GM15510 (cell line): ENCODE measurements around the gene CYCS.

ENCODE experiments used
- POLR2A ChIP-seq: IDR thresholded peaks from 3 replicates; pipeline ENCODE4 v1.6.1; 2011; ENCODE audit warnings: borderline replicate concordance; ENCODE audit not compliant: insufficient read length; ENCODE audit errors: extremely low read depth

Gene CYCS

DNA sequence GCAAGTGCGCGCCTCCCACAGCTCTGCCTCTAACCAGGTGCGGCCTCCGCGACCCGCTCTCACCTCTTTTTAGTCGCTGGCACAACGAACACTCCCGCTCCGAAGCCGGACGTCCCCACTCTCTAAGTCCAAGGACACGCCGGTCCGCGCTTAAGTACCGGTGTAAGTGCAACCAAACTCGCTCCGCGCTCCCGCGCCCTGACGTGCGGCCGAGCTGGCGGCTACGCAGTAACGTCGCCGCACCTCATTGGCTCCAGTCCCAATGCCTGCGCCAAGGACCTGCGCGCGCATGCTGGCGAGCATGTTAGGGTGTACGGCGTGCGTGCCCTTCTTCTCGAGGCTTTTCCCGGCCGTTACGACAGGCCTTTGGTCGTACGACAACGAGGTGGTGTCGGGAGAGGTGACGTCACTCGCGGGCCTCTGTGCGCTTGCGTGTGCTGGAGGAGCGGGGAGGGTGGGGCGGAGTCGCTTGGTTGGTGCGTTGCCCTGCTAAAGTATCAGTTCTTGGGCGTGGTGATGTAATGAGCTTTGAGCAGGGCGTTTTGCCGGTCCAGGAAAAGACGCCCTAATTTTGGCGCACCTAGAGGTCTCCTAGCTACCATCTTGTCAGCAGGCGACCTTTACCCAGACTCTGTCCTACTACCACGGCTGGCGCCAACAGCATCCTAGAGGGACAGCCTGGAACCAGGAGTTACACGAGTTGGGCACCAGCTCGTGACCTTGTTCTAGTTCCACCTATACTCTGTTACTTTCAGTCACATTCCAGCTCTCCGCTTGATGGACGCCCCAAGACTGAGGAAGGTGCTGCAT is at the start of gene CYCS:
Gene CYCS, minus strand, starts transcription at position 124 of the 810 bp plus-strand sequence. CDS start 1,141 bp downstream, outside the sequence.
- TF ChIP-seq POLR2A: peak; percentile 99

DNA sequence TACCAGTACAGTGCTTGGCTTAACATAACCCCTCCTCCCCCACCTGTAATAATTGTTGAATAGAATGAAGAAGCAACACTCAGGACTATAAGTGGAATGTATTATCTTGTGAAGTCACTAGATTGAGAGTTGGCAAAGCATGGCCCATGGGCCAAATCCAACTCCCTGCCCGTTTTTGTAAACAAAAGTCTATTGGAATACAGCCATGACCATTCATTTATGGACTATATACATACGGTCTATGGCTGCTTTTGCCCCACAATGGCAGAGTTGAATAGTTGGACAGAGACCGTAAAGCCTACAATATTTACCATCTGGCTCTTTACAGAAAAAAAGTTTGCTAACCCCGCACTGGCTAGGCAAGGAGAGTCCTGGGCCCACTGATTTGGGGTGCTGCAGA is 48.1 kb upstream of the CYCS start:
- TF ChIP-seq POLR2A: no peak

- TF ChIP-seq POLR2A: no peak
Observed at GRCh38 chr7:25171516-25171915, 46.5 kb upstream of the CYCS start.

- no peak for TF ChIP-seq POLR2A
Observed at GRCh38 chr7:25171071-25171470, 46.0 kb upstream of the CYCS start.

DNA sequence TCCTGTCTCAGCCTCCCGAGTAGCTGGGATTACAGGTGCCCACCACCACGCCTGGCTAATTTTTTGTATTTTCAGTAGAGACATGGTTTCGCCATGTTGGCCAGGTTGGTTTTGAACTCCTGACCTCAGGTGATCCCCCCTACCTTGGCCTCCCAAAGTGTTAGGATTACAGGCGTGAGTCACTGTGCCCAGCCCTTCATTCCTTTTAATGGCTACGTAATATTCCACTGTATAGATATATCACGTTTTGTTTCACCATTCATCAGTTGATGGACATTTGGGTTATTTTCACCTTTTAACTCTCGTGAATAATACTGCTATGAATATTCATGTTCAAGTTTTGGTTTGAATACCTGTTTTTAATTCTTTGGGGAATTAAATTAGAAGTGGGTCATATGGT is 44.6 kb upstream of the CYCS start:
- TF ChIP-seq POLR2A: no peak

- no peak for TF ChIP-seq POLR2A
Observed at GRCh38 chr7:25168145-25168544, 43.1 kb upstream of the CYCS start.

DNA sequence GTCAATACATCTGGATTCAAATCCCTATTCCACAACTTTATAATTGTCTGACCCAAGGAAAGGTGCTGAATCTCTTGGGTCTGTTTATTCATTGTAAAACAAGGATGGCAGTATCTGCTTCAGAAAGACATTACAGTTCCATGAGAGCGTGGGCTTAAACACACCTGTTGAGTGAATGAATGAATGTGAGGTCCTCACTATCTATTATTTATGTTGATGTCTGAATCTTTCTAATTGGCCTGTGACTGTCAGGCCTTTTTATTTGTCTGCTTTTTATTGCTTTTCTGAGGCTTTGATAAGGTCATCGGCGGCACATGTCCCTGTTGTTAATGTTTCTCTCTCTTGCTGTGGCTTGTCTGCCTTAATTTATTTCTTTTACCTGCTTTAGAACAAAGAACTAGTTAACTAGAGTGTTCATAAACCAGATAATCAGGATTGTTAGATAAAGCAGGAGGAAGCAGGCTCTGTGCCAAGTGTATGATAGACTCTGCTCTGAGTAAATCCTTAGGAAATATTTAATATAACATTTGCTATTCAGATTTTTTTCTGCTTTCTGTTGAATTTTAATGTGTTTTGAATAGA is 42.3 kb upstream of the CYCS start:
- no peak for TF ChIP-seq POLR2A

DNA sequence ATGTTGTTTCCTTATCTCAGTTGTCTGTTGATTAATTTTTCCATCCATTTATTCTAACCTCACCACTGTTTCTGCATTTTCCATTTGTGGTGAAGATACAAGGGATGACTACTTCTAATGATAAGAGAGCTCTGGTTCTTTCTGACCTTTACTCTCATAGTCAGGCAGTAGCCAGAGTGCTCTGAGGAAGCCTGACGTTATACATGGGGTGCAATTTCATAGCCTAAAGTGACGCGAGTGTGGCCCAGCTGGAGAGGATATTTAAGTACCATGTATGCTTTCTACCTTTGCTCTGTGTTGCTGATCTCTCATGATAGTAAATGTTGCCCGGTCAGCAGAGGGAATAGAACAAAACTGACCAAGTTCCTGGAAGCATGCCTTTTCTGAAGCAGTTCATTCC is 33.9 kb upstream of the CYCS start:
- no peak for TF ChIP-seq POLR2A

DNA sequence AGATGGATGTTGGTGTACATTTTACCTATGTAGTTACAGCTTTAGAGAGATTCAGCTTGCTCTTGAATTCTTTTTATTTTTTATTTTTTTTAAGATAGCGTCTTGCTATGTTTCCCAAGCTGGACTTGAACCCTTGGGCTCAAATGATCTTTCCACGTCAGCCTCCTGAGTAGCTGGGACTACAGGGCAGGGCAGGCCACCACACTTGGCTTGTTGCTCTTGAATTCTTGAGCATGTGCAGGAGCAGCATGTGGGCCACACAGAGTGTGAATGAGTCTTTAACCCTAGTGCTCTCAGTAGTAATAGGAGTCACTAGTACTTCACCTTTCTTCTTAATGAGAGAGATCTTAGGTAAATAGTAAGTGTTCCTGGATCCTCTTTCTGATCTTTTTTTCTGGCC is 26.7 kb upstream of the CYCS start:
- no peak for TF ChIP-seq POLR2A

DNA sequence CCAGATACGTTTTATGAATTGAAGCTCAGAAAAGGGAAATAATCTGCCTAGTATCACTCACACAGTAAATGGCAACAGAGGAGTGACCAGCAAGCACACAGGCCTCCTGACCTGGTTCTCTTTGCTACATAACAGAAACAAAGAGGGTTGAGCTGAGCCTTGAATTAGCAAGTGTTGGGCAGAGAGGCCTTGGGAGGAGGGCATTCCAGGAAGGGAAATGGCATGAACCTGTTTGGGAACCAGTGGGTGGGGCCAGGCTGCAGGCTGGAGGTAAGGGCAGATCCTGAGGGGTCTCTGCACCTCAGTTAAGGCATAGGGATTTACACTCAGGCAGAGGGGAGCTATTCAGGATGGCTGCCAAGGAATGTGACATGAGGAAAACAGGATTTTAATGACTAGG is 24.8 kb upstream of the CYCS start:
- TF ChIP-seq POLR2A: no peak

GRCh38 chr7:25148772-25149575 is 23.9 kb upstream of the CYCS start:
- no peak for TF ChIP-seq POLR2A

DNA sequence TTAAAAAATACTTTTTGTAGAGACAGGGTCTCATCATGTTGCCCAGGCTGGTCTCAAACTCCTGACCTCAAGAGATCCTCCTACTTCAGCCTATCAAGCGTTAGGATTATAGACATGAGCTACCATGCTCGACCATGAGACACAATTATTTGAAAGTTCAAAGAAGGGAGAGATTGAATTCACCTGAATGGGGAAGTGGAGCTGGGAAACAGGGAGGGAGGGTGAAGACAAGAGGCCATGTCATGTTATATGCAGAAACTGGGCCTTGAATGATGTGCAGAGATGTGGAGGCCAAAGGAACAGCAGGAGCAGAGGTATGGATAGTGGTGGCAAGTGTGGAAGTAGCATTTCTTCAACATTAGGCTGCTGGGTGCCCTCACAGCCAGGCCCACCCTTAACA is 18.7 kb upstream of the CYCS start:
- TF ChIP-seq POLR2A: no peak

GRCh38 chr7:25139536-25139935 is 14.5 kb upstream of the CYCS start:
- no peak for TF ChIP-seq POLR2A

DNA sequence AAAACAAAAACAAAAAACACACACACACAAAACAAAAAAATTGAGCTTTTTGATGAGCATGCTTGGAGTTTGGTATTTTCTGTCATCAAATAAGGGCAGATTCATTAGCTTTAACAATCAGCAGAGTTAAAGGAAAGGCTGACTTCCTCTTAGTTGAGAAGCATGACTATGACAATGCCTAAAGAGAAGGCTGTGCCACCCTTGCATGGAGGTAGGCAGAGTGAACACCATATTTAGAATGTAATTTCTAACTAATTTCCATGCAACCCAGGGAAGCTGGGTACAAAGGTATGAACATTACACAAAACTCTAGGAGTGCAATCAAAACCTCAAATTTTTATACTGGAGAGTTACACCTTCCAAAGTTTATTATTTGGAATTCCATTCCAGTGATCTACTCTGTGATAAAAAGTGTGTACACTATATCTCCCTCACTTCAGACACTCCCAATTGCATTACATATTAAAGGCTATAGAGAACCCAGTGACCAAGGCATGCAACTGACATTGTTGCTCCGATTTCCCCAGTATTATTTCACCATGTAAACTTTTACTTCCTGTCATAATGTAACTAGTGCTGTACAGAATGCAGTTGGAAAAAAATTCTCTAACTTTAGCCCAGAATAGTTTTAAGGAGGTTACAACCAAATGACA is 9.4 kb upstream of the CYCS start:
- no peak for TF ChIP-seq POLR2A

- no peak for TF ChIP-seq POLR2A
Observed at GRCh38 chr7:25132430-25132829, 7.4 kb upstream of the CYCS start.
